ENCODE measurements around the gene NINJ1.

GRCh38 chr9:93183131-93183662 lies 49.1 kb upstream of the NINJ1 start:
- TF ChIP-seq, protein P1, sequence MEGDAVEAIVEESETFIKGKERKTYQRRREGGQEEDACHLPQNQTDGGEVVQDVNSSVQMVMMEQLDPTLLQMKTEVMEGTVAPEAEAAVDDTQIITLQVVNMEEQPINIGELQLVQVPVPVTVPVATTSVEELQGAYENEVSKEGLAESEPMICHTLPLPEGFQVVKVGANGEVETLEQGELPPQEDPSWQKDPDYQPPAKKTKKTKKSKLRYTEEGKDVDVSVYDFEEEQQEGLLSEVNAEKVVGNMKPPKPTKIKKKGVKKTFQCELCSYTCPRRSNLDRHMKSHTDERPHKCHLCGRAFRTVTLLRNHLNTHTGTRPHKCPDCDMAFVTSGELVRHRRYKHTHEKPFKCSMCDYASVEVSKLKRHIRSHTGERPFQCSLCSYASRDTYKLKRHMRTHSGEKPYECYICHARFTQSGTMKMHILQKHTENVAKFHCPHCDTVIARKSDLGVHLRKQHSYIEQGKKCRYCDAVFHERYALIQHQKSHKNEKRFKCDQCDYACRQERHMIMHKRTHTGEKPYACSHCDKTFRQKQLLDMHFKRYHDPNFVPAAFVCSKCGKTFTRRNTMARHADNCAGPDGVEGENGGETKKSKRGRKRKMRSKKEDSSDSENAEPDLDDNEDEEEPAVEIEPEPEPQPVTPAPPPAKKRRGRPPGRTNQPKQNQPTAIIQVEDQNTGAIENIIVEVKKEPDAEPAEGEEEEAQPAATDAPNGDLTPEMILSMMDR (IDR thresholded peaks at IDR 0.05), result no peak
- TF ChIP-seq POLR2A (IDR thresholded peaks at IDR 0.05), result no peak
